Activated CD8-positive, alpha-beta memory T cell treated with anti-CD3 and anti-CD28 coated beads for 1 hour (primary cell): ENCODE results near the gene SLC30A5.
"Not testable (repeated sequence)": the region's sequence is repeated elsewhere in the genome, so short reads cannot be mapped to it uniquely, and the experiment has no call there.

Source experiments
- DNase-seq, 2 donors: peaks; one replicate each; pipeline ENCODE4 v3.0.0-alpha.2; 2020; ENCODE audit warnings: low read depth in 1 of 2; ENCODE audit errors: extremely low read depth in 1 of 2

The SLC30A5 gene

DNA sequence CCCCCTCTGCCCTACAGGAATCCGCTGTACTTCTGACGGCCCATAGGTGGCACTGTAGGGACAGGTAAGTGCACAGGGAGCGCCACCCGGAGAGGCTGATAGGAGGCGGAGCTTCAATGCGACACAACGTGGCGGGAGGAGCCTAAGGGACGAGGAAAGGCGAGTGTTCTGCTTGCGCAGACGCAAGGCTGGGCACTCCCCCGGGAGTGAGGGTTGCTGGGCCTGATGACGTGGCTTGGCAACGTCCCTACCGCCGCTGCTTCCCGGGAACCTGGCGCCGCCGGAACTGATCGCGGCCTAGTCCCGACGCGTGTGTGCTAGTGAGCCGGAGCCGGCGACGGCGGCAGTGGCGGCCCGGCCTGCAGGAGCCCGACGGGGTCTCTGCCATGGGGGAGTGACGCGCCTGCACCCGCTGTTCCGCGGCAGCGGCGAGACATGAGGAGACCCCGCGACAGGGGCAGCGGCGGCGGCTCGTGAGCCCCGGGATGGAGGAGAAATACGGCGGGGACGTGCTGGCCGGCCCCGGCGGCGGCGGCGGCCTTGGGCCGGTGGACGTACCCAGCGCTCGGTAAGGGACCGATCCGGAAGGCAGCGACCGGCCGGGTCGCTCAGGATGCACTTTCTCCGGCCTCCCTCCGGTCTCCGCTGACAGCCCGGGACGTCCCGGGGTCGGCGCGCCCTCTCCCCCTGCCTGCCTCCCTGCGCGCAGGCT lies at the start of gene SLC30A5:
Gene SLC30A5 (plus strand): TSS at position 244 of the 712 bp plus-strand sequence. CDS start 242 bp downstream, at position 486.
- peak; percentile 93 to 97 for DNase-seq

DNA sequence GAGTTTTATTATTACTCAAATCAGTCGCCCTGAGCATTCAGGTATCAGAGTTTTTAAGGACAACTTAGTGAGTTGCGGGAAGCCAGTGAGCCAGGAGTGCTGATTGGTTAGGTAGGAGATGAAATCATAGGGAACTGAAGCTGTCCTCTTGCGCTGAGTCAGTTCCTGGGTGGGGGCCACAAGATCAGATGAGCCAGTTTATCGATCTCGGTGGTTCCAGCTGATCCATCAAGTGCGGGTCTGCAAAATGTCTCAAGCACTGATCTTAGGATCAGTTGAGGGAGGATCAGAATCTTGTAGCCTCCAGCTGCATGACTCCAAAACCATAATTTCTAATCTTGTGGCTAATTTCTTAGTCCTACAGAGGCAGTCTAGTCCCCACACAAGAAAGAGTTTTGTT lies 48.6 kb upstream of the SLC30A5 start:
- not testable (repeated sequence) for DNase-seq

DNA sequence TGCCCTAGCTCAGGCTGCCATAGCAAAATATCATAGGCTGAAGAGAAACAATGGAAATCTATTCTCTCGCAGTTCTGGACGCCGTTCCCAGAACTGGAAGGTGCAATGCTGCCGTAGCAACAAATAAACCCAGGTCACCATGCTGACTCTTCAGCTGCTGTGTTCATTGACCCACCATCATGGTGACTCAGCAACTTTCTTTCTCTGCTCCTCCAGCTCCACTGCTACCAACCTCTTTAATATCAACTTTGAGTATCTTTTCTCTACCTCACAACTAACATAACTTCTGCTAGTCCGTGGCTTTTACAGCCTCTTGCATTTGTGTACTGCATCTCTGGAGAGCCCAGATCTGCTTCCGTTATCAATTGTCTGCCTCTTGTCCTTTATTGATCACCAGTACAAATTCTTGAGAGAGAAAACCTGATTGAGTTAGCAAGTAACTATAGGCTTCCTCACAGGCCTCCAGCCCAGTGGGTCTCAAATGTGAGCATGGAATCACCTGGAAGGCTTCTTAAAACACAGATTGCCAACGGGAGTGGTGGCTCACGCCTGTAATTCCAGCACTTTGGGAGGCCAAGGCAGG lies 47.3 kb upstream of the SLC30A5 start:
- no peak for DNase-seq

DNA sequence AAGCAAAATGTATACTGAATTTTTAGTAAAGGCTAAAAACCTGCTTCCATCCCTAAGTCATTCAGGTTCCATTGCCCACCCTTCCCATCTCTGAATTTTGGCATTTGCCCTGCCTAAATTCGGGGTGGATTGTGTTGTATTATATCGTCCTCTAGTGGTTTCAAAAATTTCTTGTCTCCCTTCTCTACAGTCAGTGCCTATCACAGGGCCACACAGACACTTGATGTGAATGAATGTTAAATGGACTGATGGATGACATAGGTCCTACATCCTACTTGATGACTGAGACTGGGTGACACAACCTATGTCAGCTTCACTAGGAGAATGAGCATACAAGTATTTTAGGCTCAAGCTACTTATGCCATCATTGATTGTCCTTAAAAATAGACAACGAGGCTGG lies 45.6 kb upstream of the SLC30A5 start:
- no peak for DNase-seq

DNA sequence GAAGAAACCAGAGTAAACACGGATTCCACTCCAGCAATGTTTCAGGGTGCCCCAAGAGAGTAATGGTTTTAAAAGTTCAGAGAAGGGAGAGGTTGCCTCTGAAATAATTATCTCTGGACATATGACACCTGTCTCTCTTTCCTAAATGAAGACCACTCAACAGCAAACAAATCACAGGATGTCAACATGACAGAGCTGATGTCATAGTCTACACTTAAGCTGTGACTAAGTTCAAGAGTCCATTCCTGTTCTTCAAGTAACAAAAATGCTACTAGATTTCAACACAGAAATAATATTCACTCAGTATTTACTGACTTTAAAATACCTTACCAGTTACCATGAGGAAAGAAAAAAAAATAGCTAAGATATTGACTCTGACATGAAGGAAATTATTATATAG lies 44.7 kb upstream of the SLC30A5 start:
- no peak for DNase-seq

DNA sequence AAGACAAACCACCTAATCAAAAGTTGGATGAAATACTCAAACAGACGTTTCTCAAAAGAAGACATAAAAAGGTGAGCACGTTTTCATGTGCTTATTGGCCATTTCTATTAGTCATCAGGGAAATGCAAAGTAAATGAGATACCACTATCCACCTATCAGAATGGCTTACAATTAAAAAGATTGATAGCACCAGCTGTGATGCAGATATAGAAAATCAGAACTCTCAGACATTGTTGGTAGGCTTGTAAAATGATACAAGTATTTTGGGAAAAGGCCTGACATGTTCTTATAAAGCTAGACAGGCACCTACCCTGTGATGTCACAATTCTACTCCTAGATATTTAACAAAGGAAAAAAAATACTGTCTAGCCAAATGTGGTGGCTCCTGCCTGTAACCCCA lies 44.0 kb upstream of the SLC30A5 start:
- DNase-seq: no peak

DNA sequence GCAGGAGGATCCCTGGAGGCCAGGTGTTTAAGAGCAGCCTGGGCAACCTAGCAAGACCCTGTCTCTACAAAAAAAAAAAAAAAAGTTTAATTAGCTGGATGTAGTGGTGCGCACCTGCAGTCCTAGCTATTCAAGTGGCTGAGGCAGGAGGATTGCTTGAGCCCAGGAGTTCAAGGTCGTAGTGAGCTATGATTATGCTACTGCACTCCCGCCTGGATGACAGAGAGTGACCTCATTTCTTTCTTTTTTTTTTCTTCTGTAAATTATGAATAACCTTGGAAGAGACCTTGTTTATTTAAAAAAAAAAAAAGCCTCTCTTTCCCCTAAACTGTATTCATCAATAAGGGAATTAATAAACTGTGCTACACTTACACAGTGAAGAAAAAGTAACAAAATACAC lies 43.6 kb upstream of the SLC30A5 start:
- no peak for DNase-seq

DNA sequence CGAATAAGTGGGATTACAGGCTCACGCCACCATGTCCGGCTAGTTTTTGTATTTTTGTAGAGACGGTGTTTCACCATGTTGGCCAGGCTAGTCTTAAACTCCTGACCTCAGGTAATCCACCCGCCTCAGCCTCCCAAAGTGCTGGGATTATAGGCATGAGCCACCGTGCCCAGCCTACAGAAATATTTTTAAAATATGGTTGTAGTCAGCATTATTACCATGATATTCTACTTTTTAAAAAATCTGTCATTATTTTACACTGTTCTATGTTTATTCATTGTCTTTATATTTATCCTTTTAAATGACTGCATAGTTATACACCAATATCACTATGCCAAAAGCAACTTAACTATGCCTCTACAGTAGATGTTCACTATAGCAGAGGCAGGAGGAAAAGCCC lies 41.6 kb upstream of the SLC30A5 start:
- no peak for DNase-seq

DNA sequence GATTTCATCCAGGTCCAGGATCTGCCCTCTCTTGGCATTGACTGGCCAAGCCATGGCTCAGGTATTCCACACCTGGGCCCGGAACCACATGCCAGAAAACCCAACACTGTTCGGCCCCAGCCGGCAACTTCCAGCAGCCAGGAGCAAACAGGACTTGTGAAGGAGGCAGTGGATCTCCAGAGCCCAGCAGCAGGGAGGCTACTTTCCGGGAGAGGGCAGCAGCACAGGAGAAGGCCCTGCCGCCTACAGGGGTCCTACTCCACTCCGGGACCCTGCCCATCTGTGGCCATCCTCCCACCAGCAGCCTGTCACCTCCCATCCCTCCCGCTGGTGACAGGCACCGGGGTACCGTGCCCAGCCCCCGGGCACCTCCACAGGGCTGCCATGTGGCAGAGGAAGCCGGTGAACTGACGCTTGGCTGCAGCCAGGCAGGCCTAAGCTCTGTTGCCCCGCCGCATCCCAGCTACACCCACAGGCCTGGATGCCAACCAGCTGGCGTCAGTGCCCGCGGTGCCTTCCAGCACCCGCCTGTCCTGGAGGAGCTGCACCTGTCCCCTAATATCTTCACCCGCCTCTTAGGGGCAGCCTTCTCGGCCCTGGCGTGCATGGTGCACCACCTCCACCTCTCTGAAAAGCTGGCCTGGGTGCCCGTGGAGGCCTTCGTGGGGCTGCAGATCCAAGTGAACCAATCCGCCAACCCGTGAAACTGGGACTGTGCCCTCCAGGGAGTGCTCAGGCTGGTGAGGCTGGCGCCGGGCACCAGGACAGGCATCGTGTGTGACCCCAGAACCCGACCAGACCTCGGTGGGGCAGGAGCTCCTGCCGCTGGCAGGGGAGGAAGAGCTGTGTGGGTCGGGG lies 18.9 kb upstream of the SLC30A5 start:
- DNase-seq: no peak

DNA sequence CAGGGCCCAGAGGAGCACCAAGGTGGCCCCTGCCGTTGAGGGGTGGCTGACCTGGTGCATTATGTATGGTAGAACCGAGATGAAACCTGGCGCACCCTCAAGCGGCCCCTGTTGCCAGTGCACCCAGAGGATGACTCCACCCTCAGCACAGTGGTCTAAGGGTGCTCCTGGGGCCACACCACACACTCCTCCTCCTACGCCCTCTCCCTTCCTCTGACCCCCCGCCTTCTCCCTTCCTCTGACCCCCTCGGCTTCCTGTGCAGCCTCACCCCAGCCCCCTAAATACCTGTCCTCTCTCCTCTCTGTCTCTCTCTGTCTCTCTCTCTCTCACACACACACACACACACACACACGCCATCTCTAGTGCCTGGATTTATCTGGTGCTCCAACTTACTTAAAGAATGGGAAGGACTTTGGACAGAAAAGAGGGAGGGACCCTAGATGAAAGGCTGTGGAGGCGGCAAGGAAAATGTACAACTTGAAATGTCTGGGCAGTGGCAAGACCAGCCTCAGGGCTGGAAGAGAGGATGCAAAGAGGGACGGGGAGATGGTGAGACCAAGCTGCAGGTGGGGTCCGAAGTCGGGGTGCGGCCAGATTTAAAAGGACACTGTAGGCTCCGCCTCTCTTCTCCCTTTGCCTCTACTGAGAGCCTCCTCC lies 18.2 kb upstream of the SLC30A5 start:
- no peak for DNase-seq

DNA sequence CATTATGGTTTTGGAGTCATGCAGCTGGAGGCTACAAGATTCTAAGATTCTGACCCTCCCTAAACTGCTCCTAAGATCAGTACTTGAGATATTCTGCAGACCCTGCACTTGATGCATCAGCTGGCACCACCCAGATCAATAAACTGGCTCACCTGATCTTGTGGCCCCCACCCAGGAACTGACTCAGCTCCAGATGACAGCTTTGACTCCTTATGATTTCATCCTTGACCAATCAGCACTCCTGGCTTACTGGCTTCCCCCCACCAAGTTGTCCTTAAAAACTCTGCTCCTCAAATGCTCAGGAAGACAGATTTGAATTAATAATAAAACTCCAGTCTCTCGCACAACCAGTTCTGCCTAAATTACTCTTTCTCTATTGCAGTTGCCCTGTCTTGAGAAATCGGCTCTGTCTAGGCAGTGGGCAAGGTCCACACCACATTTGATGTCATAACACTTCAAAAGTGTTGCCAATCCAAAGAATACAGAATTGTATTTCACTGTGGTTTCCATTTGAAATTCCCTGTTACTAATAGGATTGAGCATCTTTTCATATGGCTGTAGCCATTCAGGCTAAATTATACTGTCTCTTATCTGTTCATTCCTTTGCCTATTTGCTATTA lies 14.8 kb upstream of the SLC30A5 start:
- no peak for DNase-seq

DNA sequence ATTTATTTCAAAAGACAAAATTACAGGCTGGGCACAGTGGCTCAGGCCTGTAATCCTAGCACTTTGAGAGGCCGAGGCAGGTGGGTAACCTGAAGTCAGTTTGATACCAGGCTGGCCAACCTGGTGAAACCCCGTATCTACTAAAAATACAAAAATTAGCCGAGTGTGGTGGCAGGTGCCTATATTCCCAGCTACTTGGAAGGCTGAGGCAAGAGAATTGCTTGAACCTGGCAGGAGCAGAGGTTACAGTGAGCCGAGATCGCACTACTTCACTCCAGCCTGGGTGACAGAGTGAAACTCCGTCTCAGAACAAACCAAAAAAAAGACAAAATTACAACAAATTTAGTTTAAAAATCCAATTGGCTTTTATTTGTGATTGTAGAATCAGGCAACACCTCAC lies 14.3 kb upstream of the SLC30A5 start:
- DNase-seq: no peak

DNA sequence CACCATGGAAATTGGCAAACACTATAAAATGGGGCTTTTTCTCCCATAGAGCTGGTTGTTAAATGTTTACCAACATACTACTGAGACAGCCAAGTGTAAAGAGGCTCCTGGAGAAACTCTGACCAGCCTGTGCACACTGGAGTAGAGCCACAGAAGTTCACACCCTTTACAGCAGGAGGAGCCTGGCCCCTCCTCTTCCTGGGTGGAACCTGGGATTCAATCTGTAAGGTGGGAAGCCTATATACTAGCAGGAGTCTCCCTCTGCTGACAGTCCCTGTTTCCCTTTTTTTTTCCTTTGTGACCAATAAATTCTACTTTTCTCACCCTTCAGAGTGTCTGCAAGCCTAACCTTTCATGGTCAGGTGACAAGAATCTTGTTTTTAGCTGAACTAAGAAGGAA lies 10.4 kb upstream of the SLC30A5 start:
- DNase-seq: no peak

DNA sequence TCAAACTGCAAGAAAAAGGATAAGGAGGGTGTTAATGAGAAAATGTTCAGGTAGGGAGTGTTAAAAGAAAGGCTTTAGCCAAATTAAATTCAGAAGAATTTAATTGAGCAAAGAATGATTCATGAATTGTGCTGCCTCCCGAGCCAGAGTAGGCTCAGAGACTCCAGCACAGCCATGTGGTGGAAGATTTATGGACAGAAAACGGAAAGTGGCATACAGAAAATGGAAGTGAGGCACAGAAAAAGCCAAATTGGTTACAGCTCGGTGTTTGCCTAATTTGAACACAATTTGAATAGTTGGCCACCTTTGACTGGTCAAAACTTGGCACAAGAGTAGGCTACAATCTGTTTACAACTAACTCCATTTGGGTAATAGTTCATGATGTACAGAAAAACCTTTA lies 9.6 kb upstream of the SLC30A5 start:
- DNase-seq: no peak

DNA sequence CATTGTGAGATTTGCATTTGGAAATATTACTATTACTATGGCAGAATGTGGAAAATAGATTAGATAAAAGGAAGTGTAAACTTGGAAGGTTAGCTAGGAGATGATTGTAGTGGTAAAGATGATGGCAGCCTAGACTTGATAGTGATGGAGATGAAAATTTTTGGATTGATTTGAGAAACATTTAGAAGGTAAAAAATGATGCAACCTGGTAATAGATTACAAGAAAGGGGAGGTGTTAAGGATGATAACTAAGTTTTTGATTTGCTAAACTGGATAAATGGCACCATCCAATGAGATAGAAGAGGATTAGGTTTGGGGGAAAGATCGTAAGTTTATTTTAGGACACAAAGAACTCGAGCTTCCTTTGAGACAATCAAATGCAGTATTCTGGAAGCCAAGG lies 8.9 kb upstream of the SLC30A5 start:
- DNase-seq: no peak

DNA sequence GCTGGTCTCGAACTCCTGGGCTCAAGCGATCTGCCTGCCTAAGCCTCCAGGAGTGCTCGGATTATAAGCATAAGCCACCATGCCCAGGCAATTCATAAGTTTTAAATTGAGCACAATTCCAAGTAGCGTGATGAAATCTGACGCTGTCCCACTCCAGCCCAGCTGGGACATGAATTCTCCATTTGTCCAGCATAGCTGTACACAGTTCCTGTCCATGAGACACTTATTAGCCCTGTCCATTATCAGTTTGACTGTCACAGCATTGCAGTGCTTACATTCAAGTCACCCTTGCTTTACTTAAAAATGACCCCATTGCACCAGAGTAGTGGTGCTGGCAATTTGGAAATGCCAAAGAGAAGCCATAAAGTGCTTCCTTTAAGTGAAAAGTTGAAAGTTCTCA lies 7.6 kb upstream of the SLC30A5 start:
- no peak for DNase-seq

DNA sequence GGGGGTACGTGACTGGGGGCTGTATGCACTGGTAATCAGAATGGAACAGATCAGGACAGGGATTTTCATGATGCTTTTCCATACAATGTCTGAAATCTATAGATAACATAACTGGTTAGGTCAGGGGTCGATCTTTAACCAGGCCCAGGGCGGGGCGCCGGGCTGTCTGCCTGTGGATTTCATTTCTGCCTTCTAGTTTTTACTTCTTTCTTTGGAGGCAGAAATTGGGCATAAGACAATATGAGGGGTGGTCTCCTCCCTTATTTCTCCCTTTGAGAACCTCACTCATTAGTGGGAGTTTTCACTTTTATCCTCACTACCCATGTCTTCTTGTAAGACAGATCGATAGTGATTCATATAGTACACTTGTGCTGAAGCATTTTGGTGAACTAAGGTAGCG lies 5.8 kb upstream of the SLC30A5 start:
- not testable (repeated sequence) for DNase-seq

DNA sequence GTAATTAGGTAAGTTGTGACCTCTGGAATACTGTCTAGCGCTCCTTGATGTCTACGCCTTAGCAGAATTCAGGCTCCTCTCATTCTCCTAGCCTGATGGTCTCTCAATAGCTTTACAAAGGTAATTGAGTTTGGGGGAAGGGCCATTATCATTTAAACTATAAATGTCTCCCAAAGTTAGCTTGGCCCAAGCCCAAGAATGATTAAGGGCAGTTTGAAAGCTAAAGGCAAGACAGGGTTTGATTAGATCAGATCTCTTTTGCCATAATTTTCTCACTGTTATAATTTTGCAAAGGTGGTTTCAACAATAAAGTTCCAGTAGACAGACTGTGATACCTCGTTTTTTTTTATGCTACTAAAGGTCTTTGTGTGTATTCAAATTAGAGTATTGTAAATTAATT lies 3.7 kb upstream of the SLC30A5 start:
- no peak for DNase-seq

DNA sequence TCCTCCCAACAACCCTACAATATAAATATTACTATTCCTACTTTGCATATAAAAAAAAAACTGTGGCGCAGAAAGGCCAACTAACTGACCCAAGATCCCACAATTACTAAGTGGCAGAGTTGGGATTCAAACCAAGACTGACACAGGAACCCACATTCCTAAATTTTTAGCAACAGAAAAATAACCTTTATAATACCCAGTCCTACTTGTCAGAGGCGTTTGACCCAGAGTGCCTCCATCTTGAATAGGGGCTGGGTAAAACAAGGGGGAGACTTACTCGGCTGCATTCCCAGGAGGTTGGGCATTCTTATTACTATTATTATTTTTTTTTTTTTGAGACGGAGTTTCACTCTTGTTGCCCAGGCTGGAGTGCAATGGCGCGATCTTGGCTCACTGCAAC lies 2.0 kb upstream of the SLC30A5 start:
- no peak for DNase-seq

DNA sequence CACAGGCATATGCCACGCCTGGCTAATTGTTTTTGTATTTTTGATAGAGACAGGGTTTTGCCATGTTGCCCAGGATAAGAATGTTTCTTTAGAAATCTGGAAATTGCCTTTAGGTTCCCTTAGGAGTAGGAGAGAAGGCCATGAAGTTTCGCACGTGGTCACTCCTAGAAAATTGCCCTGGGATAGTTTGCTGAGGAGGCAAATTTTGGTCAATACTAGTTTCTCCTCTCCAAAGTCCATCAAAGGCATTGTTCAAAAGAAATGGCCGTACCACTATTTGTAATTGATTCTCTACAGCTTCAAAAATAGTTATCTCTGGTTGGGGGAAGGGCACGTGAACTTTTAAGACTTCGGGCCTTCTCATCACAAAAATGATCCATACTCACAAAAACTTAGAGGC lies 845 bp upstream of the SLC30A5 start:
- no peak for DNase-seq

DNA sequence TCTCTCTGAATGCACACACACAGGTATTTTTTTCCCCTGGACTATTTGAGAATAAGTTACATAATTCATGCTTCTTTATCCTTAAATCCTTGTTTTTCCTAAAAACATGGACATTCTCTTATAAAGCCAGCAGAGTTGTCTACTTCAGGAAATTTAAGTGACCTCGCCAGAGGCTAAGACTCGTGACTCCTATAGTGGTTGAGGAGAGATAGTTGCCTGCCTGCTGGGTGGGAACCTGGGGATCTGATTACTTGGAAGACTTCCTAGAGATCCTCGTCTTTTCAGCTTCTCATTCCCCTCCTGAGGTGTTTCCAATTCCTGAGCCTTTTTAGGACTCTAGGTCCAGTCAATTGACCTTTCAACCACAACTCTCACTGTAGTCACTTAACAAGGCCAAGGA lies 5.5 kb downstream of the SLC30A5 start:
- no peak for DNase-seq
